Epithelial cell of esophagus (primary cell): ENCODE data around the gene ALDH1A2.
A peak's percentile ranks its signal among the peaks of the same experiment; 100 is the strongest.

Source experiments
- DNase-seq: peaks from one replicate; pipeline ENCODE4 v3.0.0; 2010; ENCODE audit warnings: low read depth
- H3K4me3 ChIP-seq: 2 replicates; pipeline ENCODE4 v1.5.1; 2011; ENCODE audit warnings: mild to moderate bottlenecking, low read length, control low read depth
- CTCF ChIP-seq: IDR thresholded peaks from 2 replicates; pipeline ENCODE4 v1.5.1; 2011; ENCODE audit warnings: low read depth, mild to moderate bottlenecking, low read length, control low read depth, inconsistent platforms; ENCODE audit not compliant: insufficient read depth; ENCODE audit errors: missing control alignments

Gene ALDH1A2

DNA sequence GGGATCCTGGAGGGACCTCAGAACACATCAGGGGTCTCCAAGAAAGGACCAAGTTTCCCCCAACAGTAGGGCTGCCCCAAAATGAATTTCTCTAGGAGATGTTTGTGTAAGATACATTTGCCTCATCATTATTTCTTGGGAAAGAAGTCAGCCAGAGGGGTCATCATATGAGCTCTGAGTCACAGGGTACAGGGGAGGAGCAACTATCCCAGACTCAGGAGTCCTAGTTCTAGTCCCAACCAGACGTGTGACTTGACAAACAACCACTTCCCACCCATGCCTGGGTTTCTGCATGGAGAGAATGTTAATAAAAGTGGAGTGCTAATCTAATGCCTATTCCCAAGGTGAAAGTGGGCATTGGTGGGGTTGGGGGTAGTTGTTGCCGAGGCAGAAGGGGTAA lies 144.1 kb downstream of the ALDH1A2 start:
- no peak overlapping the region for H3K4me3 ChIP-seq
- peak; percentile 29 for DNase-seq
- TF ChIP-seq CTCF, result no peak

DNA sequence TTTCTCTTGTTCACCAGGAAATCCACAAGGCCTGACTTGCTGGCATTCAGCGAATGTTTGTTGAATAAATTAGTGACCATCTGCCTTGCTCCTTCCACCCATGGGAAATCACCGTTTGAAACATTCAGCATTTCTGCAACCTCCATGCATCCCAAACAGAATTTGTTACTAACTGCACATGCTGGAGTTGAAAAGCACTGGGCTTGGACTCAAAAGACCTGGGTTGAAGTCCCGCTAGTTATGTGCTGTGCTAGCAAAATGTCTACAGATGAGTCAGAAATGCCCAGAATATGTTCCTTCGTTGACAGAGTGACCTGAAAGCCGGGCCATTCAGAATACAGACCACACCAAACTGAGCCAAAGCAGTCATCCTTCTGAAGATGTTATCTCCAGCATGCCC lies 144.6 kb downstream of the ALDH1A2 start:
- DNase-seq, result no peak
- H3K4me3 ChIP-seq, result no peak overlapping the region
- TF ChIP-seq CTCF, result no peak

DNA sequence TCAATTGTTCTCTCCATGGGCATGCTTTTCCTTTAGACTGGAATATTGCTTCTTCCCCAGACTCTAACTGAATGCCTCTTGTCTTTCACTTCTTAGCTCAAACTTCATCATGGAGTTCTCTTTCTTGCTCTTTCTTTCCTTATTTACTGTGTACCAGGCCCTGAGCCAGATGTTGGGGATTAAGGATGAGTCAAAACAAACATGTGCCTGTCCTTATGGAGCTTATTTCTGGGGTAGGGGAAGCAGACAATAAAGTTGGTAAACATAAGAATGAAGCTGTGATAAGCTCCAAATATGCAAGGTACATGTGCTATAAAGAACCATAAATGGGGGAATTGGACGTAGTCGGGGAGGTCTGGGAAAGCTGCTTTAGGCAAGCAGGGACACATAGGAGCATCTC lies 145.8 kb downstream of the ALDH1A2 start:
- TF ChIP-seq CTCF, result no peak

GRCh38 chr15:57917998-57918397 lies 147.5 kb downstream of the ALDH1A2 start:
- no peak overlapping the region for H3K4me3 ChIP-seq
- no peak for TF ChIP-seq CTCF
- DNase-seq, result no peak

More for the DNA sequence above, 145.8 kb downstream of the ALDH1A2 start:
- H3K4me3 ChIP-seq, result no peak overlapping the region
- DNase-seq, result peak; percentile 10

GRCh38 chr15:57916695-57917094 lies 148.8 kb downstream of the ALDH1A2 start:
- H3K4me3 ChIP-seq, result no peak overlapping the region
- no peak for TF ChIP-seq CTCF
- DNase-seq, result no peak

DNA sequence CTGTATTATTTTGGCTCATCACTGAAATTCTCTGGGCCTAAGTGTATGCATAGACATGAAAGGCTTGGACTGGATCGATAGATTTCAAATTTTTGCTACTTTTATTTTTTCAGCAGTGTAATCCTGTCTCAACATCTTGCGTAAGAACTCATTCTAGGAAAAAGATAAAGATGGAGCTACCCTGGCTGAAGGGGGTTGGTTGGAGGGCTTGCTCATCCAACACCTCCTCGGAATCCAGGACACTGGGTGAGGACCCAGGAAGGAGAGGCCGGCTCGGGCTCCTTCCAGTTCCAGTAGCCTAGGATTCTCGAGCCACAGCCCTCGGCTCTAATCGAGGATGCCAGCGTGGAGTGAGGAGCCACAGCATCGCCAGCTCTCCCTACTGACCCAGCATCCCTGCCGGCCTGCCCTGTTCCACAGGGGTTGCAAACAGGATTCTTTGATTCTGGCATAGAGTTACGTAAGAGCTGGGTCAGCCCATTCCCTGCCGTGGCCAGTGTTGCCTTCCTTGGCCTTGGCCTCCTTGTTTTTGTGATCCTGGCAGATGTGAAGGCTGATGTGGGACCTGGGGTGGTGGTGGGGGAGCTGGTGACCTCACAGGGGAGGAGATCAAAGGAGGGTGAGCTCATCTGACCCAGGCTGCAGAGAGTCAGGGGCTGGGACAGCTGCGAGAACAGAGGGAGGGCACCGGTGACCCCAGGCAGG lies 149.5 kb downstream of the ALDH1A2 start:
- DNase-seq, result no peak
- H3K4me3 ChIP-seq, result no peak overlapping the region
- no peak for TF ChIP-seq CTCF
